ENCODE results near the gene RBBP4. TPM values are rescaled to one million over a fixed set of nuclear protein-coding genes. Genes with fewer than 3 reads are reported as not detected.

RBBP4 gene
- total RNA-seq (275 and 279 TPM in 2 replicates), polyA plus RNA-seq (336 and 405 TPM in 2 replicates)

DNA sequence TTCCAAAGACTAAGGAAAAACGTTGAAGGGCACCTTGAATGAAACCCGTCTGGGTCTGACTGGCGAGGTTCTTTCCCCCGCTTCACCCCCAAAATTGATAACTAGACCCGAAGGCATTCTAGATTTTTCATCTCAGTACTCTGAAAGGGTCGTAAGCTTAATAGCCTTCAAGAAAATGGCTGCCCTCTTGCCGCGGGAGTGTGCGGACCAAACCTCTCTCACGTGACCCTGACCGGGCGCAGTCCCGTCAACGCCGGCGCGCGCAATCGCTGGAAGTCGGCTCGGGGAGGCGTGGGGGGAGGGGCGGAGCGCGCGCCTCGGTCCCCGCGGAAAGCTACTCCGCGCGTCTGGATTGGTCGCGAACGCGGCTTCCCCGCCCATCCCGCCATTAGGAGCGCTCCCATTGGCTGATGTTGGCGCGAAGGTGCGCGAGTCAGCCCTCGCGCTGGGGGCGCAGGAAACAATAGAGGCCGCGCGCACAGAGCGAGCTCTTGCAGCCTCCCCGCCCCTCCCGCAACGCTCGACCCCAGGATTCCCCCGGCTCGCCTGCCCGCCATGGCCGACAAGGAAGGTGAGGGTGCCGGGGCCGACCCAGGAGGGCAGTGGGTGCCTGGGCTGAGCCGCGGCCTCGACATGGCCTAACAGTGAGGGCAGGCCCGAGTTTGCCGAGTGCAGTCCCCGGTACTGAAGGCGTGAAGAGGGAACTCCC lies at the start of gene RBBP4:
RBBP4 (plus strand) TSS at position 457 of the 709 bp plus-strand sequence; CDS start at position 556, 99 bp downstream.
- H3K27ac ChIP-seq, result peak within 1 kb of the TSS; percentile 99
- peak; percentile 97 to 99 for DNase-seq (ENCODE audit: low read depth in 1 of 2, low spot score in 1 of 2)
- no peaks in the 10 kb centered on the region for H3K9me3 ChIP-seq (ENCODE audit: low read depth)
- H3K27me3 ChIP-seq, result no peaks in the 10 kb centered on the region
- peak within 1 kb of the TSS; percentile 85 for H3K4me3 ChIP-seq
- no peaks in the 10 kb centered on the region for H3K4me1 ChIP-seq (ENCODE audit: low read depth)
- TF ChIP-seq, protein P1, sequence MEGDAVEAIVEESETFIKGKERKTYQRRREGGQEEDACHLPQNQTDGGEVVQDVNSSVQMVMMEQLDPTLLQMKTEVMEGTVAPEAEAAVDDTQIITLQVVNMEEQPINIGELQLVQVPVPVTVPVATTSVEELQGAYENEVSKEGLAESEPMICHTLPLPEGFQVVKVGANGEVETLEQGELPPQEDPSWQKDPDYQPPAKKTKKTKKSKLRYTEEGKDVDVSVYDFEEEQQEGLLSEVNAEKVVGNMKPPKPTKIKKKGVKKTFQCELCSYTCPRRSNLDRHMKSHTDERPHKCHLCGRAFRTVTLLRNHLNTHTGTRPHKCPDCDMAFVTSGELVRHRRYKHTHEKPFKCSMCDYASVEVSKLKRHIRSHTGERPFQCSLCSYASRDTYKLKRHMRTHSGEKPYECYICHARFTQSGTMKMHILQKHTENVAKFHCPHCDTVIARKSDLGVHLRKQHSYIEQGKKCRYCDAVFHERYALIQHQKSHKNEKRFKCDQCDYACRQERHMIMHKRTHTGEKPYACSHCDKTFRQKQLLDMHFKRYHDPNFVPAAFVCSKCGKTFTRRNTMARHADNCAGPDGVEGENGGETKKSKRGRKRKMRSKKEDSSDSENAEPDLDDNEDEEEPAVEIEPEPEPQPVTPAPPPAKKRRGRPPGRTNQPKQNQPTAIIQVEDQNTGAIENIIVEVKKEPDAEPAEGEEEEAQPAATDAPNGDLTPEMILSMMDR (IDR thresholded peaks at IDR 0.05; ENCODE audit: low read depth, low read length), result no peak
- H3K36me3 ChIP-seq, result peaks cover 28% of the 10 kb centered on the region

DNA sequence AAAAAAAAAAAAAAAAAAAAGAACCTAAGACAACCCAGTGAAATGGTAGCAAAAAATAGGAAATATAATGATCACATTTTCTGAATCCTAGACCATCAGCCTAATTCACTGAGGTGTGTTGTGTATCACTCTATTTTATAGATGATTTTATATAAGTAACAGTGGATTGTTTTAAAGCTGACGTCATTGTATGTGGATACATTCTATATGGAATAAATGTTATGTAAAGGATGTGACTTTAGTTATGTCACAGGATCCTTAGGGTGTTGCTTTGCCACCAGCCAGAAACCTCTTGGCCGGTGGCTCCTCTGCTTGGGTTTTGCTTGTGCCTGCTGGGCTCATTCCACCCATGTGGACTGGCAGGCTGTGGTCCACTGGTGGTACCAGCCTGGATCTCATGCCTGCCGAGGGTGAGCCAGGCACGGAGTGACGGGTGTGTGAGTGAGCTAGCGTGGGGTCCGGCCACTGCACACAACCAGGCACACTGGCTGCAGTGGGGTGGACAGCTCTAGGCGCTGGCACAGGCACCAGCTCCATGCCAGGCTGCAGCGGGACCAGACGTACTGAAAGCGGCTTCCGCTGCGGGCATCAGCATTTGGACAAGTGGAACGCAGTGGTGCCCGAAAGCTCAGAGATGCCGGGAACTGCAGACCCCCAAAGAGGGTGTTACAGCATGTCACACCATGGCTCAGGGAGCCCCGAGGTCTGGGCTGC lies 45.1 kb upstream of the RBBP4 start:
- no peaks in the 10 kb centered on the region for H3K27me3 ChIP-seq
- no peak for DNase-seq (ENCODE audit: low read depth in 1 of 2, low spot score in 1 of 2)
- H3K36me3 ChIP-seq, result no peaks in the 10 kb centered on the region
- peak overlapping the region; percentile 35 for H3K27ac ChIP-seq
- TF ChIP-seq, protein P1 (IDR thresholded peaks at IDR 0.05; ENCODE audit: low read depth, low read length), result no peak
- H3K9me3 ChIP-seq (ENCODE audit: low read depth), result no peaks in the 10 kb centered on the region
- no peak overlapping the region for H3K4me3 ChIP-seq
- H3K4me1 ChIP-seq (ENCODE audit: low read depth), result no peaks in the 10 kb centered on the region

DNA sequence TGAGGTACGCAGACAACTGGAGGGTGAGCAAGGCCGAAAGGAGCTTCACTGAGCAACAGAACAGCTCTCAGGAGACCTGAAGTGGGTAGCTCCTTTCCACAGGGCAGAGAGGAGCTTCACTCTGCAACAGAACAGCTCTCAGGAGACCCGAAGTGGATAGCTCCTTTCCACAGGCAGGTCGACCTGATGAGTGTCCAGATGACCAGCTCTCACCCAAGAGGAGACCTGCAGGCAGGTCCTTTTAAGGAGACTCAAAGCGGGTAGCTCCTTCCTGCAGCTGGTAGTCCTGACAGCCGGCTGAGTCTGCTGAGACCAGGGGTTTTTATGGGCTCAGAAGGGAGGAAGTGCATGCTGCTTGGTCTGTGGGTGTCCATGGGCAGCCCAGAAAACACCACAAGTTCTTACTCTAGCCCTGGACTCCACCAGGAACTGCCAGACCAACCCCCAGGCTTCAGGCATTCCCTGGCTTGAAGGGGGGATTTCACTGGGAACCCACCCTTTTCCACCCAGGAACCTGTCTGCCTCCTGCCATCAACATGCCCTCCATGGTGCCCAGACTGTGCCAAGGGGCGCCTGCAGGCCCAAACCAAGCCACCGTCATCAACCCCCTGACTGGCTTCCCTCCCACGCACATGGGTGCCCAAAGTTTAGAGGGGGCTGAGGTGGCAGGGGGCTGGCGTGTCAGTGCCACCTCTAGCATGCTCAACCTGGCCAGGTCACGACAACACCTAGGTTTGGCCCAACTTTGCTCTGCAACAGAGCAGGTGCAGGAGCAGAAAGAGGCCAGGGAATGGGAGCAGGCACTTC lies 44.2 kb upstream of the RBBP4 start:
- Histone ChIP-seq H3K27me3 (no peaks in the 10 kb centered on the region), H3K27ac (peak overlapping the region; percentile 35), H3K4me1 (ENCODE audit: low read depth) (no peaks in the 10 kb centered on the region), H3K9me3 (ENCODE audit: low read depth) (no peaks in the 10 kb centered on the region), H3K4me3 (no peak overlapping the region), H3K36me3 (no peaks in the 10 kb centered on the region)
- TF ChIP-seq, protein P1 (IDR thresholded peaks at IDR 0.05; ENCODE audit: low read depth, low read length), result no peak
- peak in 1 of 2 donors; percentile 3 for DNase-seq (ENCODE audit: low read depth in 1 of 2, low spot score in 1 of 2)

DNA sequence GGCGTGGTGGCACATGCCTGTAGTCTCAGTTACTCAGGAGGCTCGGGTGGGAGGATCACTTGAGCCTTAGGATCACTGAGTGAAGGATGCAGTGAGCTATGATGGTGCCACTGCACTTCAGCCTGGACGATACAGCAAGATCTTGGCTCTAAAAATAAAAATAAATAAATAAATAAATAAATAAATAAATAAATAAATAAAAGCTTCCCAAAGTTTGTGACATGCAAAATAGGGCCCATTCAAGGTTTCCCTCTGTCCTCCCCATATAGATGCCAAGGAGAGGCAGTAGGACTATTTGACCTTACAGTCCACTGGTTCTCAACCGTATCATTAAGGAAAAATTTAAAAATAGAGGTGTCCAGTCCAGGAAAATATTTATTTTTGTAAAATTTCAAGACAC lies 41.8 kb upstream of the RBBP4 start:
- Histone ChIP-seq H3K27me3 (no peaks in the 10 kb centered on the region), H3K9me3 (ENCODE audit: low read depth) (no peaks in the 10 kb centered on the region), H3K4me3 (no peak overlapping the region), H3K27ac (no peak overlapping the region), H3K4me1 (ENCODE audit: low read depth) (no peaks in the 10 kb centered on the region), H3K36me3 (no peaks in the 10 kb centered on the region)
- no peak for DNase-seq (ENCODE audit: low read depth in 1 of 2, low spot score in 1 of 2)
- TF ChIP-seq, protein P1 (IDR thresholded peaks at IDR 0.05; ENCODE audit: low read depth, low read length), result no peak

DNA sequence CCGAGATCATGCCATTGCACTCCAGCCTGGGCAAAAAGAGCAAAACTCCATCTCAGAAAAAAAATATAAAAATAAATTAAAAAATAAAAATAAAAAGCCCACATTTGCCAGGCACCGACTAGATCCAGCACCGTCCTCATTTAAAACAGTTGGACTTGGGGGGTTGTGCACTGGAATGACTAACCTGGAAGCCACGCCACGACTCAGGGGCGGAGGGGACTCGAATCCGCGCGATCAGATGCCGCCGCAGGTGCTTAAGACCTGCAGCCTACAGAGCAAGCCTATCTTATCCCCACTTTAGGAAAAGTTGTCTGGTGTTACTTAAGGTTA lies 39.2 kb upstream of the RBBP4 start:
- H3K9me3 ChIP-seq (ENCODE audit: low read depth), result no peaks in the 10 kb centered on the region
- H3K4me3 ChIP-seq, result peak overlapping the region; percentile 25
- no peak for DNase-seq (ENCODE audit: low read depth in 1 of 2, low spot score in 1 of 2)
- TF ChIP-seq, protein P1 (IDR thresholded peaks at IDR 0.05; ENCODE audit: low read depth, low read length), result no peak
- no peaks in the 10 kb centered on the region for H3K36me3 ChIP-seq
- no peaks in the 10 kb centered on the region for H3K27me3 ChIP-seq
- no peak overlapping the region for H3K27ac ChIP-seq
- no peaks in the 10 kb centered on the region for H3K4me1 ChIP-seq (ENCODE audit: low read depth)
